Glomerular visceral epithelial cell (primary cell): Measurements from ENCODE around the gene ARF6.
A peak's percentile ranks its signal among the peaks of the same experiment; 100 is the strongest.
"Not testable (repeated sequence)": the region's sequence is repeated elsewhere in the genome, so short reads cannot be mapped to it uniquely, and the experiment has no call there.

Experiments used
- DNase-seq: peaks from one replicate; pipeline ENCODE4 v3.0.0-alpha.2; 2016; ENCODE audit errors: extremely low spot score

ARF6 gene

DNA sequence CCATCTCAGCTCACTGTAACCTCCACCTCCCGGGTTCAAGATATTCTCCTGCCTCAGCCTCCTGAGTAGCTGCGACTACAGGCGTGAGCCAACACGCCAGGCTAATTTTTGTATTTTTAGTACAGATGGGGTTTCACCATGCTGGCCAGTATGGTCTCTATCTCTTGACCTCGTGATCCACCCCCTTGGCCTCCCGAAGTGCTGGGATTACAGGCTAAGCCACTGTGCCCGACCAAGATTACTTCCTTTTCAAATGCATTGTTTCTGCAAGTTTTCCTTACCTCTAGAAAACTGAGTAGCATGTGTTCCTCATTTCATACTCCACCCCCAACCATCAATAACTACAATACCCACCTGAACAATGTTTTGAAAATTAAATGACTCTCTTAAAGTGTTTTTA, 13.1 kb downstream of the ARF6 start:
- no peak for DNase-seq

DNA sequence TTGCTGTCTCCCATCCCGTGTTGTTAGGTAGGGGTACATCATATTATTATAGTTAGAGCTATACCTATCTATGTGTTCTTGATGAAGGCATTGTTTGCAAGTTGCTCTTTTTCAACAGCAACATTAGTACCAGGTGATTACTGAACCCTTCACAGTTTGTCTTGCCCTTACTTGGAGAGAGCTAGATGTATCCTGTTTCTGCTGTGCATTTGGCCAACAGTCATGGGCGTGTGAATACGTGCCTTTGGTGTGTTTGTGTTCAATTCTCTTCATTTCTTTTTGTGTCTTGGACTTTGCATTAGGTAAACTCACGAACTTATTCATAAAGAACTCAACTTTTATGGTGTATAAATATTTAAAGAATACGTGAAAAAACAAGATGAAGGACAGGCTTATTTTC, 14.3 kb downstream of the ARF6 start:
- no peak for DNase-seq

DNA sequence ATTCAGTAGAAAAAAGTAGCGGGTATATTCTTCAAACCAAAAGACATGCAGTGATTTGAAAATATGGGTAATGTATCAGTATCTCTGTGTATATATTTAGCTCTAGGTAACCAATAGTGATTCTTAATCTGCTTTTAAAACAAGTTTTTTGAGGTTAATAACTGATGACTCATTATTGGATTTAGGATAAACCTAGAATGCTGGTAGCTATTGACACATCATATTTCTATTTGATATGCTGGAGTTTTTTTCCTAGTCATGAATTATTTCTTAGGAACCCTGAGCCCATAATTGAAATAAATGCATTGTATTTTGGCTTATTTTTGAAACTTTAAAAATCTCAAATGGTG, 15.5 kb downstream of the ARF6 start:
- no peak for DNase-seq

DNA sequence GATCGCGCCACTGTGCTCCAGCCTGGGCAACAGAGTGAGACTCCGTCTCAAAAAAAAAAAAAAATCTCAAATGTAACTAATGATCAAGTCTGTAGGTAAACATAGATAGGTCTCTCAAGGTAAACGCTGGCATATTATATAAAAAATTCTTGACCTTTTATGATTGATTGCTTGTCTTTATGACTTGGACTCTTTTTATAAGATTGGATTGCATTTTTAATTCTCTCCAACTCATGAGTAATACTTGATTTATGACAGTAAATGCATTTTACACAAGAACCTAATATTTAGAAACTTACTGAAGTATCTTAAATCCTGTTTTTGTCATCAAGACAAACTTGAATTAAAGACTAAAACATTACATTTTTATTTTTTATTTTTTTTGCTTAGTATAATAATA, 16.1 kb downstream of the ARF6 start:
- no peak for DNase-seq

DNA sequence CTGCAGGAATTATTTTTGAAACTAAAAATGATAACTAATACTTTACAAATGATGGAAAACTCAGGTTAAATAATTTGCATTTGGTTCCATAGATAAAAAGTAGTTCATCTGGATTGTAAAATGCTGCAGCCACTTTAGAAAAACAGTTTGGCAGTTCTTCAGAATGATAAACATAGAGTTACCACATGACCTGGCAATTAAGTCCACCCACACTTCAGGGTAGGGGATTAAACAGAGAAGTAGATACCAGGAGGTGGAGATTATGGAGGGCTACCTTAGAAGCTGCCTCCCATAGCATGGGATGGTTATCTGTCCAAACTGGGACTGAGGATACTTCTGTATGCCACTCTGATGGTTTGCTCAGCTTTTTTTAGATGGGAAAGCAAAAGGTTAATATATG, 22.2 kb downstream of the ARF6 start:
- no peak for DNase-seq

DNA sequence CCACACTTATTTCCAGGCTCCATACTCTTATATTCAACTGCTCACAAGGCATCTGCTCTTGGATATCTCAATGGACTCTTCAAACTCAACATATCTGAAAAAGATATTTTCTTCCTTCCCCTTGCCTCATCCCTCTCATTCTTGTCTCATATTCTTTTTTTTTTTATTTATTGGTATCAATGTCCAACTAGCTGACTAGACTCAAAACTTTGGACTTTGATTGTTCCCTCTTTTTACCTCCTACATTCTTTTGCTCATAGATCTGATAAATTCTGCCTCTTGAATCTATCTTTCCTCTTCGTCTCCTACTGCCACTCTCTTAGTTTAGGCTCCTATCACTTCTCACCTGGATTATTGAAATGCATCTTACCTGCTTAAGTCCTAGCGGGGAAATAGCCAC, 25.8 kb downstream of the ARF6 start:
- DNase-seq: no peak

DNA sequence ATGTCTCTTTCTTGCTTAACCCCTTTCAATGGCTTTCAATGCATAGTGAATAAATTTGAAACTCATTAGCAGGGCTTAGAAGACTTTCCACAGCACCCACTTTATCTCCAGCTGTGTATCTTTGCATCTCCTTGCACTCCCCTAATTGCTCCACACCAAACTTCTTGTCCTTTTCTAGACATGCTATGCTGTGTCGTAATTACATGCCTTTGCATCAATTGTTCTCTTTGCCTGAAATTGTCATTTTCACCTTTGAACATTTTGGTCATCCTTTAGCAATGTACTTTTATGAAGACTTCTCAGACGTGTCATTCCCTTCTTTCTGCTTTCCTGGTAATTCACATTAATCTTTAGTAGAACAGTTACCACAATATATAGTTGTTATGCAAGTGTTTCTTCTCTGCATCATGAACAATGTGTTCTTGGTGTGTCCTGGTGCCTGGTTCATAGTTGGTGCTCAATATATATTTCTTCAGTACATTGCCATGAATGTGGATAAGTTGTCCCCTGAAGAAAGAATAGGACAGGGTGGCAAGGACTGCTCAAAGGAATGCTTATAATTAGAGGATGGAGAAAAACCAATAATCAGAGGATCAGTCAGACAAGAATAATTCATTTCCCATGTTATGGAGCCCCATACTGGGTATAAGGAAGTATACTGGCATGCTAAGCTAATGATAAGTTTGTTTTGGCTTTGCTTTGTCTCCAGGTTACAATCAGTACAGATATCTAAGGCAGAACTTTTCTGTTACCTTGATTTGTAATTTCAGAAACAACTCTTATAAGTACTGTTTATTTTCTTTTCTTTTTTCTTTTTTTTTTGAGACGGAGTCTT, 27.2 kb downstream of the ARF6 start:
- DNase-seq: no peak

DNA sequence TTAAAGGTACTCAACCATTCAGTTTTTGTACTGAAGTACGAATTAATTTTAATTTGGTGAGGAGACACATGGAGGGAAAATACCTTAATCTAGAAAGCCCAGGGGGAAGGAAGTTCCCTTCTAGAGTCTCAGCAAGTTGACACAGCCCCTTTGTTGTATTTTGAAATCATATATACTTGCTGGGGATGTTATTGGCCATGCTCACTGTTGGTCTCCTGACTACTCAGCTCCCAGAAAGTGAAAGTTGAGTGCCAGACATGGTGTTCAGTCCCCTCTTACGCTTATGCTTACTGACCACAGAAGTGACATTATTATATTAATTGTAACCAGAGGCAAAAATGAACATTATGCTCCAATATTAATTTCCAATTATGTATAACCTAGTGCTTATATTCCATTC, 28.1 kb downstream of the ARF6 start:
- DNase-seq: no peak

DNA sequence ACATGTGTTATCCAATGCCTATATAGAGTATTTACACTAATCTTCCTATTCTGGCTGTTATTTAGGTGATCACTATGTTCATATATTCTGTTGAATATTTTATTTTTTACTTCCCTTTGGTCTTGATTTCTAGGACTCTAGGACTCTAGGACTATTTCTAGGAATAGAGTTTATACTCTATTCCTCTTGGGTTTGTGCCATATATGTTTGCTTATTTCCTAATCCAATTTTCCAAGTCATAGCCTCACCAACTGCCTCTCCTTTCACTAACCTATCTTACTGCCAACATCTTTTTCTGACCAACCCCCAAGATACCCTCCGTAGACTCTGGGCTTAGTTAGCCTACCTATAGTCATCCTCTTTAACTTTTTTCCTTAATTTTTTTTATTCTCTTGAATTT, 28.5 kb downstream of the ARF6 start:
- DNase-seq: no peak

DNA sequence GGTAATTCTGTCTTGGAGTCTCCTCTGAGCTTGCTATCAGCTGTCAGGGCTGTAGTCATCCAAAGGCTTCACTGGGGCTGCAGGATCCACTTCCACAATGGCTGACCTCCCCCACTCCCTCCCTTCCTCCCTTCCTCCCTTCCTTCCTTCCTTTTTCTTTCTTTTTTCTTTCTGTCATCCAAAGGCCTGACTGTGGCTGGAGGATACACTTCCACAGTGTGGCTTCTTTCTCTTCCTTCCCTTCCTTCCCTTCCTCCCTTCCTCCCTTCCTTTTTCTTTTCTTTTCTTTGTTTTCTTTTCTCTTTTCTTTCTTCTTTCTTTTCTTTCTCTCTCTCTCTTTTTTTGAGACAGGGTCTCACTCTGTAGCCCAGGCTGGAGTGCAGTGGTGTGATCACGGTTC, 30.6 kb downstream of the ARF6 start:
- no peak for DNase-seq

DNA sequence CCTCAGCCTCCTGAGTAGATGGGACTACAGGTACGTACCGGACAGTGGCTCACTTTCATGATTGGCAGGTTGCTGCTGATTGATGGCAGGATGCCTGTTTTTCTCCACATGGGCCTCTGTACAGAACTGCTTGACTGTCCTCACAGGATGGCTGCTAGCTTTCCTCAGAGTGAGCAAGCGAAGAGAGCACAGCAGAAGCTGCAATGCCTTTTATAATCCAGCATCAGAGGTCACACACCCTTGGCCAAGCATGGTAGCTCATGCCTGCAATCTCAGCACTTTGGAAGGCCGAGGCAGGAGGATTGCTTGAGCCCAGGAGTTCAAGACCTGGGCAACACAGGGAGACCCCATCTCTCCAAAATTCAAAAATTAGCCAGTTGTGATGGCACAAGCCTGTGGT, 31.0 kb downstream of the ARF6 start:
- DNase-seq: no peak

DNA sequence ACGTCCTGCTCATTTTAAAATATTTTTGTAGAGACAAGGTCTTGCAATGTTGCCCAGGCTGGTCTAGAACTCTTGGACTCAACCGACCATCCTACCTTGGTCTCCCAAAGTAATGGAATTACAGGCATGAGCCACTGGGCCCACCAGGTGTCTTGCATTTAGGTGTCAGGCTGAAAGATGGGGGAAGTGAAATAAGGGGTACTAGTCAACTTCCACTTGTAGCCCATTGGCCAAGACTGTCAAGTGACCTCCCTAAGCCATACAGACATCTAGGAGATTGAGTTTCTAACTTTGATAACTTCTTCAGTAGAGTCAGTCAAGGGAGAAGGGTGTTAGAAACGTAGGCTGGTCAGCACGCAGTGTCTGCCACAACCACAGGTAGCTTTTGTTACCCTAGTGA, 32.0 kb downstream of the ARF6 start:
- DNase-seq: no peak

DNA sequence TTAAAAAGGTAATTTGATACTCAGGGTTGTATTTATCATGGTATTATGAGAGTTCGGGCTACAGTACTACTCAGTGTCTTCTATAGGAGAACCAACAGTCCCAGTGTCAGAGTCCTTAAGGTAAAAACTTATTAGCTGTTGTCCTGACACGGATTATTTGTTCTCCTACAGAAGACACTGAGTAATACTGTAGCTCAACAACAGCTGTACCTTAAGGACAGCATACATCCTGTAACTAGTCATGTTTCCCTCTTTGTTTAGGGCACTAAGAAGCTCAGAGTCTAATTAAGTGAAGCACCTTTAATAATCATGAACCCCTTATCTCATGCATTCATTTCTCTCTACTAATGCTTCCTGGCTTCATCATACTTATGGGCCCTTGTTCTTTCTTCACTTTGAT, 33.9 kb downstream of the ARF6 start:
- no peak for DNase-seq

DNA sequence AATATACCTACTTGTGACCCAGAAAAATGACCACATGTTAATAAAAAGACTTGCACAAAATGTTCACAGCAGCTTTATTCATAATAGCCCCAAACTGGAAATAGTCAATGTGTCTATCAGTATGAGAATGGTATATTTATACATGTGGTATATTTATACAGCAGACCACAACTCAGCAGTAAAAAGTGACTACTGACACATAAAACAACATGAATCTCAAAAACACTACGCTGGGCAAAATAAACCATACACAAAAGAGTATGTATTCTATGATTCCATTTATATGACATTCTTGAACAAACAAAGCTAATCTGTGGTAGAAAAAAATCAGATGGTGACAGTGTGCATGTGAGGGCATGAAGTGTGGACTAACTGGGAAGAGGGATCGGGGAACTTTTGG, 35.1 kb downstream of the ARF6 start:
- DNase-seq: no peak

DNA sequence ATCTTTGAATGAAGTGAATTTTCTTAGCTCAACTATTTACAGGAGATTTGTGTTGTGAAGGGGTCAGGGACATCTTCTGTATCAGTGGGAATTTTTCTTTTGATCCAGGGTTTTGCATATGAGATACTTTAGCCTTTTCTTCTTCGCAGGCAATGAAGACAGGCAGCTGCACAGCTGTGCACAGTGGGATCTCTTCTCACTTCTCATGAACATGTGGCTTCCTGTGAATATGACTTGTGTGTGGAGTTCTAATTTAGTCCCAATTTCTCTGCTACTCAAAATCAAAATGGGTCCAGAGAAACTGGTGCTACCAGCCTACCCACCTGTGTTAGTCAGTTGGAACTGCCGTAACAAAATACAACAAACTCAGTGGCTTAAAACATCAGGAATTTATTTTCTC, 37.8 kb downstream of the ARF6 start:
- no peak for DNase-seq

DNA sequence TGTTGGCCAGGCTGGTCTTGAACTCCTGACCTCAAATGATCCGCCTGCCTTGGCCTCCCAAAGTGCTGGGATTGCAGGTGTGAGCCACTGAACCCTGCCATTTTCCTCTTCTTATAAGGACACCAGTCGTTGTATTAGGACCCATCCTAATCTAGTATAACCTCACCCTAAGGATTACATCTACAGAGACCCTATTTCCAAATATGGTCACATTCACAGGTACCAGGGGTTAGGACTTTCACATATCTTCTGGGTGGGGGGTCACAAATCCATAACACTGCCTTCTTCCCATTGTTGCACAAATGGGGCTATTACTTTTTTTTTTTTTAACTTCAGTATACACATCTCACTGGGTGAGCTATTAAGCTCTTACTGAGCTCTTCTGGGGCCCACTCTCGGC, 38.6 kb downstream of the ARF6 start:
- no peak for DNase-seq

DNA sequence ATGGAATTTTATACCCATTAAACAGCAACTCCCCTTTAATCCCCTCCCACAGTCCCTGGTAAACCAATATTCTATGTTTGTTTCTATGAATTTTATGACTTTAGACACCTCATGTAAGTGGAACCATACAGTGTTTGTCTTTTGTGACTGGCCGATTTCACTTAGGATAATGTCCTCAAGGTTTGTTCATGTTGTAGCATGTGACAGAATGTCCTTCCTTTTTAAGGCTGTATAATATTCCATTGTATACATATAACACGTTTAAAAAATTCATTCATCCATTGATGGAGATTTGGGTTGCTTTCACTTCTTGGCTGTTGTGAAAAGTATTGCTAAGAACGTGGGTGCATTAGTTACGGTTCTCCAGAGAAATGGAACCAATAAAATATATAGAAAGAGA, 40.2 kb downstream of the ARF6 start:
- no peak for DNase-seq

DNA sequence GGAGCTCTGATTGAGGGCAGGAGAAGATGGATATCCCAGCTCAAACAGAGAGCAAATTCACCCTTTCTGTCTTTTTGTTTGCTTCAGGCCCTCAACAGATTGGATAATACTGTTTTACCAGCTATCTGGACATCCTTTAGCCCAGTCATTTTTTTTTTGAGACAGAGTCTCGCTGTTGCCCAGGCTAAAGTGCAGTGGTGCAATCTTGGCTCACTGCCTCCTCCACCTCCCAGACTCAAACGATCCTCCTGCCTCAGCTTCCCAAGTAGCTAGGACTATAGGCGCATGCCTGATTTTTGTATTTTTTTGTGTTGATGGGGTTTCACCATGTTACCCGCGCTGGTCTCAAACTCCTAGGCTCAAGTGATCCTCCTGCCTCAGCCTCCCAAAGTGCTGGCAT, 40.8 kb downstream of the ARF6 start:
- DNase-seq: no peak

DNA sequence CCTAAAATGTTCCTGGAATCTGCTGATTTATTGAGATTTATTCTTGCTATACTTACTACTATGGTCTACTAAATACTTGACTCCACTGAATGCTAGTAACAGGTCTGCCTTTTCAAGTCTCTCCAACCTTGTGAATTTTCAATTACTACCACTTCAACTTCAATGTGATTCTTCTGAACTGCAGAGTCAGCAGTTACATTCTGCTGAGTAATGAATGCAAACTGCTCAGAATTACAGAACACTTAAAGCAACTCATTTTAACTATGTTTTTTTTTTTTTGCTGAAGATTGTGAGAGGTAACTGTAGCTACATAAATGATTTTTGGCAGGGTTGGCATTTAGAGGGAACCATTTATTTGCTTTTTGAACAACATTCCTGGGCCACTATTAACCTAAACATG, 41.8 kb downstream of the ARF6 start:
- DNase-seq: no peak

DNA sequence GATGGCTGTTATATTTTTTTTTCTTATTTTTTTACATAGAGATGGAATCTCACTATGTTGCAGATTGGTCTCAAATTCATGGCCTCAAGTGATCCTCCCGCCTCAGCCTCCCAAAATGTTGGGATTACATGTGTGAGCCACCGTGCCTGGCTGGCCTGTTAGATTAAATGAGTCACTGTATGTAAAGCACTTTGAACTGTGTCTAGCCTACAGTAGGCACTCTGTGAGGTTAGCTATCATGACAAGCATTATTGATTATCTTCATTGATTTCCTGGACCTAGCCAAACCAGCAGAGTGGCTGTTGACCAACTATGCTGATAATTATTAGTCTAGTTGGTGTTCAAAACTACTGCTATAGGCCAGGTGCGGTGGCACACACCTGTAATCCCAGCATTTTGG, 42.6 kb downstream of the ARF6 start:
- DNase-seq: no peak

DNA sequence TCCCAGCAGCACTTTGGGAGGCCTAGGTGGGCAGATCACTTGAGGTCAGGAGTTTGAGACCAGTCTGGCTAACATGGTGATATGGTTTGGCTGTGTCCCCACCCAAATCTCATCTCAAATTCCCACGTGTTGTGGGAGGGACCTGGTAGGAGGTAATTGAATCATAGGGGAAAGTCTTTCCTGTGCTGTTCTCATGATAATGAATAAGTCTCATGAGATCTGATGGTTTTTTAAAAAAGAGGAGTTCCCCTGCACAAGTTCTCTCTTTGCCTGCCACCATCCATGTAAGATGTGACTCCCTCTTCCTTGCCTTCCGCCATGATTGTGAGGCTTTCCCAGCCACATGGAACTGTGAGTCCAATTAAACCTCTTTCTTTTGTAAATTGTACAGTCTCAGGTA, 43.4 kb downstream of the ARF6 start:
- not testable (repeated sequence) for DNase-seq

DNA sequence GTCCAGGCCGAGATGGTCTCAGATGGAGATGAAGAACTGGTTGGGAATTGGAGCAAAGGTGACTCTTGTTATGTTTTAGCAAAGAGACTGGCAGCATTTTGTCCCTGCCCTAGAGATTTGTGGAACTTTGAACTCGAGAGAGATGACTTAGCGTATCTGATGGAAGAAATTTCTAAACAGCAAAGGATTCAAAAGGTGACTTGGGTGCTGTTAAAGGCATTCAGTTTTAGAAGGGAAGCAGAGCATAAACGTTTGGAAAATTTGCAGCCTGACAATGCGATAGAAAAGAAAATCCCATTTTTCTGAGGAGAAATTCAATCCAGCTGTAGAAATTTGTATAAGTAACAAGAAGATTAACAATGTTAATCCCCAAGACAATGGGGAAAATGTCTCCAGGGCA, 44.0 kb downstream of the ARF6 start:
- not testable (repeated sequence) for DNase-seq

DNA sequence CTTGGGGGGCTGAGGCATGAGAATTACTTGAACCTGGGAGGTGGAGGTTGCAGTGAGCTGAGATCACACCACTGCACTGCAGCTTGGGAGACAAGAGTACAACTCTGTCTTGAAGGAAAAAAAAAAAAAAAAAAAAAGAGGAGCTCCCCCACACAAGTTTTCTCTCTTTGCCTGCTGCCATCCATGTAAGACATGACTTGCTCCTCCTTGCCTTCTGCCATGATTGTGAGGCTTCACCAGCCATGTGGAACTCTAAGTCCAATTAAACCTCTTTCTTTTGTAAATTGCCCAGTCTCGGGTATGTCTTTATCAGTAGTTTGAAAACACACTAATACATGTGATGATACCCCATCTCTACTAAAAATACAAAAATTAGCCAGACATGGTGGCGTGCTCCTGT, 46.3 kb downstream of the ARF6 start:
- not testable (repeated sequence) for DNase-seq

DNA sequence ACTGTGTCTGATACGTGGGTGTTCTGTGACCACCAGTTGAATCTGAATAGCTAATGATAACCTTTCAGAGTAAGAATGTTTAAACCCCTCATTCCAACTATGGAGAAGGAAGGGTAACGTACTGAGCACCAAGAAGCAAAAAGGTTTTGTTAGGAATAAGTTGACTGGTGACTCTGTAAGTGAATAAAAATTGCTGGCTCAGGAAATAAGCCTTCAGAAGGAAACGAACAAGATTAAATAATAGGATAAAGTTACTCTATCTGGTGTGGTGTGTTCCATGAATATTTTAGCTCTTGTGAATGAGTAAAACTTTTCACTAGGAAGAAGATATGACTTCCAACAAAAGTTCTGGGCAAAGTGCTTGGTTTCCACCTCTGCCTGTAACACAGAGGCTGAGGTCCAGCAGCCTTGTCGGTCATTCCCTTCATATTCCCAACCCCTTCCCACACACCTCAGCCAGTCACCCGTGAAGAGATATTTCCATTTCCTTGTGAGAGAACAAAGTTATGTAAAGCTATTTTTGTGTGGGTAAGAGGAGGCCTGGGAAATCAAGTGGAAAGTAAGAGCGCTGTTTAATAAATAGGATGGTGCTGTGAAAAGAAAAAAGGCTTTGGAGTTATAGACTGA, 47.1 kb downstream of the ARF6 start:
- peak; percentile 70 for DNase-seq
